GM12892 (cell line): ENCODE data around the gene GATA1.

Source experiments
- POLR2A ChIP-seq: IDR thresholded peaks from 2 replicates; pipeline ENCODE4 v1.6.1; 2011; ENCODE audit warnings: low read depth, low read length, control low read depth
- POLR2AphosphoS5 ChIP-seq: IDR thresholded peaks from 2 replicates; pipeline ENCODE4 v1.6.1; 2011; ENCODE audit warnings: low read depth, low read length, control low read depth
- TAF1 ChIP-seq: IDR thresholded peaks from 2 replicates; pipeline ENCODE4 v1.6.1; 2011; ENCODE audit warnings: low read depth, mild to moderate bottlenecking, control low read depth, low read length, borderline replicate concordance

- TF ChIP-seq POLR2A (no peak), TAF1 (no peak), POLR2AphosphoS5 (no peak)
Observed at GRCh38 chrX:48782795-48783194, 3.6 kb upstream of the GATA1 start.
